ENCODE measurements around the gene REXO1. TPM values are rescaled to one million over a fixed set of nuclear protein-coding genes. Genes with fewer than 3 reads are reported as not detected.

REXO1 gene
- total and polyA plus RNA-seq, 9 of the 15 experiments (the other 6 are each of a cell fraction or from before 2014, with no cell fraction given), result 0.04 to 63.3 (median 15.8) TPM

GRCh38 chr19:1857648-1858326 is 9.5 kb upstream of the REXO1 start:
- ChIA-PET POLR2A (interaction anchor here (0.5 to 5.2 kb wide), 13 partner anchors 11 to 755 kb away, joined by 3 to 46 read pairs (median 4); partner anchors contain the start of gene CIRBP), CTCF (ENCODE audit: low intra/inter-chr PET ratio) (no interaction called here)
- Histone ChIP-seq H3K9me3 (replicated peaks; ENCODE audit: control insufficient read depth, insufficient read depth, low read depth, low read length) (no peaks in the 10 kb centered on the region), H3K9me1 (ENCODE audit: control insufficient read depth, insufficient read depth, low read length) (peaks cover 5% of the 10 kb centered on the region), H3K27me3 (ENCODE audit: control insufficient read depth in 2 of 2, insufficient read depth in 2 of 2, low read length in 2 of 2) (no peaks in the 10 kb centered on the region), H3K4me3 (peak overlapping the region; percentile 57), H4K20me1 (replicated peaks; ENCODE audit: control insufficient read depth, insufficient read depth, low read length) (peaks cover 30% of the 10 kb centered on the region), H3K27ac (ENCODE audit: extremely low read depth, low read depth, low read length) (peak overlapping the region; percentile 90), H3K4me2 (ENCODE audit: insufficient read depth, low read length) (peak overlapping the region; percentile 72), H3K9ac (ENCODE audit: insufficient read depth in 1 of 2, low read depth in 2 of 2, low read length in 2 of 2) (peak overlapping the region; percentile 43 to 97; a peak in 3 of 4 replicates), H3K36me3 (ENCODE audit: control insufficient read depth, insufficient read depth, low read length) (peaks cover 14% of the 10 kb centered on the region; the same call in 1 of the 3 replicates), H3K4me1 (replicated peaks in 1 of 2; ENCODE audit: control insufficient read depth in 2 of 2, insufficient read depth in 2 of 2, low read length in 2 of 2) (peaks cover 67 to 94% of the 10 kb centered on the region in 2 experiments), H3K79me2 (ENCODE audit: control insufficient read depth, insufficient read depth, low read length) (peaks cover 99% of the 10 kb centered on the region), H2AFZ (ENCODE audit: low read depth, low read length) (no peak overlapping the region)
- ATAC-seq, result no peak
- intact Hi-C loops (cut with micrococcal nuclease), result no loop called here
- DNase-seq (ENCODE audit: extremely low read depth in 1 of 4, low spot score in 3 of 4), result peak in 1 of 4 experiments; percentile 35
- in situ Hi-C loops (cut with MboI), result no loop called here
- 12% methylated on average over 13 of the region's 16 CpGs for WGBS (ENCODE audit: insufficient coverage, low coverage, missing lambda C conversion rate)
- no TSS peak for BruUV-seq (replicated peaks)
- FAIRE-seq, result no peak
- TF ChIP-seq, protein P1, sequence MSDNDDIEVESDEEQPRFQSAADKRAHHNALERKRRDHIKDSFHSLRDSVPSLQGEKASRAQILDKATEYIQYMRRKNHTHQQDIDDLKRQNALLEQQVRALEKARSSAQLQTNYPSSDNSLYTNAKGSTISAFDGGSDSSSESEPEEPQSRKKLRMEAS (CRISPR knock-in tag; IDR thresholded peaks at IDR 0.05), result peak; percentile 42; the same call in 1 of the 2 replicates
- TF ChIP-seq, protein P2, sequence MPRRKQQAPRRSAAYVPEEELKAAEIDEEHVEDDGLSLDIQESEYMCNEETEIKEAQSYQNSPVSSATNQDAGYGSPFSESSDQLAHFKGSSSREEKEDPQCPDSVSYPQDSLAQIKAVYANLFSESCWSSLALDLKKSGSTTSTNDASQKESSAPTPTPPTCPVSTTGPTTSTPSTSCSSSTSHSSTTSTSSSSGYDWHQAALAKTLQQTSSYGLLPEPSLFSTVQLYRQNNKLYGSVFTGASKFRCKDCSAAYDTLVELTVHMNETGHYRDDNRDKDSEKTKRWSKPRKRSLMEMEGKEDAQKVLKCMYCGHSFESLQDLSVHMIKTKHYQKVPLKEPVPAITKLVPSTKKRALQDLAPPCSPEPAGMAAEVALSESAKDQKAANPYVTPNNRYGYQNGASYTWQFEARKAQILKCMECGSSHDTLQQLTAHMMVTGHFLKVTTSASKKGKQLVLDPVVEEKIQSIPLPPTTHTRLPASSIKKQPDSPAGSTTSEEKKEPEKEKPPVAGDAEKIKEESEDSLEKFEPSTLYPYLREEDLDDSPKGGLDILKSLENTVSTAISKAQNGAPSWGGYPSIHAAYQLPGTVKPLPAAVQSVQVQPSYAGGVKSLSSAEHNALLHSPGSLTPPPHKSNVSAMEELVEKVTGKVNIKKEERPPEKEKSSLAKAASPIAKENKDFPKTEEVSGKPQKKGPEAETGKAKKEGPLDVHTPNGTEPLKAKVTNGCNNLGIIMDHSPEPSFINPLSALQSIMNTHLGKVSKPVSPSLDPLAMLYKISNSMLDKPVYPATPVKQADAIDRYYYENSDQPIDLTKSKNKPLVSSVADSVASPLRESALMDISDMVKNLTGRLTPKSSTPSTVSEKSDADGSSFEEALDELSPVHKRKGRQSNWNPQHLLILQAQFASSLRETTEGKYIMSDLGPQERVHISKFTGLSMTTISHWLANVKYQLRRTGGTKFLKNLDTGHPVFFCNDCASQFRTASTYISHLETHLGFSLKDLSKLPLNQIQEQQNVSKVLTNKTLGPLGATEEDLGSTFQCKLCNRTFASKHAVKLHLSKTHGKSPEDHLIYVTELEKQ (CRISPR knock-in tag; IDR thresholded peaks at IDR 0.05), result no peak
- TF ChIP-seq TCF15 (CRISPR knock-in tag; IDR thresholded peaks at IDR 0.05) (no peak), ATF7 (IDR thresholded peaks at IDR 0.05) (no peak), TAF7 (tag; IDR thresholded peaks at IDR 0.05) (no peak), ZNF395 (CRISPR knock-in tag; IDR thresholded peaks at IDR 0.05) (0 out of 2 replicates have a peak, but pooled peaks have one; percentile 39), CBX3 (IDR thresholded peaks at IDR 0.05; ENCODE audit: borderline replicate concordance in 1 of 2, low read length in 2 of 2) (no peak), TRIM28 (IDR thresholded peaks at IDR 0.05) (no peak), ATF2 (CRISPR knock-in tag; IDR thresholded peaks at IDR 0.05) (no peak), ZNF24 (IDR thresholded peaks at IDR 0.05) (no peak), ATF4 (CRISPR knock-in tag; IDR thresholded peaks at IDR 0.05) (no peak)
- TF ChIP-seq, protein P3, sequence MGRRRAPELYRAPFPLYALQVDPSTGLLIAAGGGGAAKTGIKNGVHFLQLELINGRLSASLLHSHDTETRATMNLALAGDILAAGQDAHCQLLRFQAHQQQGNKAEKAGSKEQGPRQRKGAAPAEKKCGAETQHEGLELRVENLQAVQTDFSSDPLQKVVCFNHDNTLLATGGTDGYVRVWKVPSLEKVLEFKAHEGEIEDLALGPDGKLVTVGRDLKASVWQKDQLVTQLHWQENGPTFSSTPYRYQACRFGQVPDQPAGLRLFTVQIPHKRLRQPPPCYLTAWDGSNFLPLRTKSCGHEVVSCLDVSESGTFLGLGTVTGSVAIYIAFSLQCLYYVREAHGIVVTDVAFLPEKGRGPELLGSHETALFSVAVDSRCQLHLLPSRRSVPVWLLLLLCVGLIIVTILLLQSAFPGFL (CRISPR knock-in tag; IDR thresholded peaks at IDR 0.05), result no peak

All from K562 (cell line).